Measurements from ENCODE around the gene ASZ1. TPM values are rescaled to one million over a fixed set of nuclear protein-coding genes. Genes with fewer than 3 reads are reported as not detected.
"Not testable (repeated sequence)": the region's sequence is repeated elsewhere in the genome, so short reads cannot be mapped to it uniquely, and the experiment has no call there.

ASZ1 gene, protein sequence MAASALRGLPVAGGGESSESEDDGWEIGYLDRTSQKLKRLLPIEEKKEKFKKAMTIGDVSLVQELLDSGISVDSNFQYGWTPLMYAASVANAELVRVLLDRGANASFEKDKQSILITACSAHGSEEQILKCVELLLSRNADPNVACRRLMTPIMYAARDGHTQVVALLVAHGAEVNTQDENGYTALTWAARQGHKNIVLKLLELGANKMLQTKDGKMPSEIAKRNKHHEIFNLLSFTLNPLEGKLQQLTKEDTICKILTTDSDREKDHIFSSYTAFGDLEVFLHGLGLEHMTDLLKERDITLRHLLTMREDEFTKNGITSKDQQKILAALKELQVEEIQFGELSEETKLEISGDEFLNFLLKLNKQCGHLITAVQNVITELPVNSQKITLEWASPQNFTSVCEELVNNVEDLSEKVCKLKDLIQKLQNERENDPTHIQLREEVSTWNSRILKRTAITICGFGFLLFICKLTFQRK
- not detected for total RNA-seq

- Mint-ChIP-seq H3K36me3 (no peaks in the 10 kb centered on the region), H3K9me3 (peaks cover 4 to 10% of the 10 kb centered on the region in 2 donors), H3K27ac (no peak within 1 kb of the TSS)
- DNase-seq (ENCODE audit: low spot score in 2 of 2) = no peak
- no peak for ATAC-seq
These were observed at the start of gene ASZ1 for GRCh38 chr7:117427258-117427701. ASZ1 (minus strand) TSS chr7:117427493; CDS start chr7:117427460, 33 bp downstream.

DNA sequence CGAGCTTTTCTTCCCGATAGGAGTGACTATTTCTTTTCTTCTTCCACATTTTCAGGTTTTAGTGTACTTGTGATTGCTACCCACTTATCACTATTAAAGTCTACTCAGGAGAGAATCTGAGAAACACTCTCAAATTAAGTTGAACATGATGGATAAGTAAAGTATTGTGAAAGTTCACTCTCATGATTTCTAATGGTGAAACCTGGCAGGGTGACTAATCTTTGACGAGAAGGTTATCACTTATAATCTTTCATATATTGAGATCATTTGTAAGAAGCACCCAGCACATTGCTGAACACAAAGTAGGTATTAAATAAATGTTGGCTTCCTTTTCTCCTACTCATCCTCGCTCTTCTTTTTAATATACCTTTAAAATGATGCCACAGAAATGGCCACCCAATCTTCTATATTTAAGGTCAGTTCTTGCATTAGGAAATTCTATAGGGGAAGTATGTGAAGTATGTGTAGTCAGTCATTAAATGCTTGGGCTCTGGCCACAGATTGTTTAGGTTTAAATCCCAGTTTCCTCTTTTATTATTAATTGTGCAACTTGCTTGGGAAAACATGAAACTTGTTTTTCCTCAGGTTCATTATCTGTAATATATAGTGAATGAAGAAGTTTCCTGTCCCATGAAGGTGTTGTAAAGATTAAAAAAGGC, 49.4 kb upstream of the ASZ1 start:
- H3K36me3 Mint-ChIP-seq = no peaks in the 10 kb centered on the region
- H3K9me3 Mint-ChIP-seq = no peaks in the 10 kb centered on the region
- ATAC-seq (no peak), DNase-seq (ENCODE audit: low spot score in 2 of 2) (no peak)
- H3K27ac Mint-ChIP-seq = no peak overlapping the region

GRCh38 chr7:117472335-117472734, 45.0 kb upstream of the ASZ1 start:
- Mint-ChIP-seq H3K27ac (no peak overlapping the region), H3K36me3 (no peaks in the 10 kb centered on the region), H3K9me3 (no peaks in the 10 kb centered on the region)
- DNase-seq (ENCODE audit: low spot score in 2 of 2) (no peak), ATAC-seq (no peak)

GRCh38 chr7:117470777-117471176, 43.5 kb upstream of the ASZ1 start:
- no peaks in the 10 kb centered on the region for H3K36me3 Mint-ChIP-seq
- no peak for DNase-seq (ENCODE audit: low spot score in 2 of 2)
- H3K9me3 Mint-ChIP-seq = no peaks in the 10 kb centered on the region
- ATAC-seq = no peak
- H3K27ac Mint-ChIP-seq = no peak overlapping the region

GRCh38 chr7:117468174-117468573, 40.9 kb upstream of the ASZ1 start:
- no peak for DNase-seq (ENCODE audit: low spot score in 2 of 2)
- Mint-ChIP-seq H3K36me3 (no peaks in the 10 kb centered on the region), H3K9me3 (no peaks in the 10 kb centered on the region), H3K27ac (no peak overlapping the region)
- ATAC-seq = no peak

GRCh38 chr7:117460815-117461214, 33.5 kb upstream of the ASZ1 start:
- ATAC-seq; H3K9me3 Mint-ChIP-seq; H3K36me3 Mint-ChIP-seq; H3K27ac Mint-ChIP-seq; DNase-seq (ENCODE audit: low spot score in 2 of 2): not testable (repeated sequence)

GRCh38 chr7:117459735-117460134, 32.4 kb upstream of the ASZ1 start:
- Mint-ChIP-seq H3K9me3 (peaks cover 4% of the 10 kb centered on the region in 2 donors), H3K27ac (no peak overlapping the region), H3K36me3 (no peaks in the 10 kb centered on the region)
- no peak for DNase-seq (ENCODE audit: low spot score in 2 of 2)
- no peak for ATAC-seq

- ATAC-seq (no peak), DNase-seq (ENCODE audit: low spot score in 2 of 2) (no peak)
- no peak overlapping the region for H3K27ac Mint-ChIP-seq
- H3K9me3 Mint-ChIP-seq = peaks cover 4% of the 10 kb centered on the region in 2 donors
- H3K36me3 Mint-ChIP-seq = no peaks in the 10 kb centered on the region
These were observed 31.8 kb upstream of the ASZ1 start for GRCh38 chr7:117458977-117459583.

DNA sequence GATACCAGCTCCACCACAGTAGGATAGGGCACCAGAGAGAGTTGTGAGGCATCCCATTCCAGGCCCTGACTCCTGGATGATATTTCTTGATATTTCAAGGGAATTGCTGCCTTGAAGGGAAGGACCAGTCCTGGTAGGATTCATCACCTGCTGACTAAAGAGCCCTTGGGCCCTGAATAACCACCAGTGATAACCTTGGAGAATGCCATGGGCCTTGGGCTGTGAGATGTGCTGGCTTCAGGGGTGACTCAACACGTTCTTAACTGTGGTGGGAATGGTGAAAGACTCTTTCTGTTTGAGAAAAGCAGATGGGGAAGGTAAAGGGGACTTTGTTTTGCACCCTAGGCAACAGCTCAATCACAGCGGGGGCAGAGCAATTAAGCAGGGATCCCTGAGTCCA, 21.4 kb upstream of the ASZ1 start:
- peaks cover 13 to 17% of the 10 kb centered on the region in 2 donors for H3K9me3 Mint-ChIP-seq
- no peak overlapping the region for H3K27ac Mint-ChIP-seq
- peaks cover 0 to 7% of the 10 kb centered on the region in 2 donors for H3K36me3 Mint-ChIP-seq
- DNase-seq (ENCODE audit: low spot score in 2 of 2) (no peak), ATAC-seq (no peak)

- H3K36me3 Mint-ChIP-seq = peaks cover 0 to 7% of the 10 kb centered on the region in 2 donors
- ATAC-seq = no peak
- peaks cover 15 to 21% of the 10 kb centered on the region in 2 donors for H3K9me3 Mint-ChIP-seq
- H3K27ac Mint-ChIP-seq = no peak overlapping the region
- no peak for DNase-seq (ENCODE audit: low spot score in 2 of 2)
These were observed 19.0 kb upstream of the ASZ1 start for GRCh38 chr7:117446220-117446815.

- DNase-seq (ENCODE audit: low spot score in 2 of 2) (no peak), ATAC-seq (no peak)
- H3K9me3 Mint-ChIP-seq = peaks cover 17 to 20% of the 10 kb centered on the region in 2 donors
- H3K36me3 Mint-ChIP-seq = peaks cover 0 to 12% of the 10 kb centered on the region in 2 donors
- no peak overlapping the region for H3K27ac Mint-ChIP-seq
These were observed 17.9 kb upstream of the ASZ1 start for GRCh38 chr7:117445206-117445605.

DNA sequence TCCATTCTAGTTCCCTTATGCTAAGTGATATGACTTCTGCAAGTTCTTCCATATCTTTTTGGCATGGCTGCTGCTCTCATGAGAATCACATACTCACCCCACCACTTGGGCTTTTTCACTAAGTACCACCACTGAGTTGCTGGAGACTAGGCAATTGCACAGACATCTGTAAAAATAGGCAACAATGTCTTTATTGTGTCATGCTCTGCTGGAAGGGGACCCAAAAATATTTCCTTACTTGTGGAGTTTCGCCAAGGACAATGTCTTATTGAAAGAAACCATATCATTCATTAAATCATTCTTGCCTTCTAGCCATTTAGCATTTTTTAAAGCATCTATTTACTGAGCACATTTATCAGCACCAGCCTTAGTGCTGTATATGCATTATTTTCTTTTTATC, 17.4 kb upstream of the ASZ1 start:
- no peak for DNase-seq (ENCODE audit: low spot score in 2 of 2)
- peaks cover 0 to 9% of the 10 kb centered on the region in 2 donors for H3K36me3 Mint-ChIP-seq
- H3K27ac Mint-ChIP-seq = no peak overlapping the region
- no peak for ATAC-seq
- H3K9me3 Mint-ChIP-seq = peaks cover 12 to 14% of the 10 kb centered on the region in 2 donors

DNA sequence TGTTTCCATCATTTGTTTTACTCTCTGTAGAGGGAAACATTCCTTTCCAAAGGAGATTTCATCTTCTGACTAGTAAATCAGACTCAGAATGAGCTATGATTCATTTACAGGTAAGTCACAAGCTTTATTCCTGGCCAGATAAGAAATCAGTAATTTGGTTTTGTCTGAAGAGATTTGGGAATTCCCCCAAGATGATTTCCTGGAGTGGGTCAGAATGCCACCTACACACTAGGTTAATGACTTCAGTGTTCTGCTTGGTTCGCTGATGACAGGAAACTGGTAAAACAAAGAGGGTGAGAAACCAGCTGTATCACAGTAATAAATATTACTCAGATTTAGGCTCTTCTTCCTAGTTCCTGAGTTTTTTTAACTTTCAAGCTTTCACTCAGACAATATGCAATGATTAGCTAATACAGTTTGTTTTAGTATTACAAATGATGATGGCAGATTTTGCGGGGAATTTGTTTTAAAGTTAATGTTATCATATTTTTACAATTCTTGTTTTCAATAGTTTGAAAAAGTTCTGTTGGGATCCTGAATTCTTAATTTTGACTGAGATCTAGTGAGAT, 8.3 kb upstream of the ASZ1 start:
- Mint-ChIP-seq H3K36me3 (no peaks in the 10 kb centered on the region), H3K27ac (no peak overlapping the region), H3K9me3 (peaks cover 0 to 11% of the 10 kb centered on the region in 2 donors)
- peak; percentile 79 to 89 for ATAC-seq
- no peak for DNase-seq (ENCODE audit: low spot score in 2 of 2)

- Mint-ChIP-seq H3K36me3 (no peaks in the 10 kb centered on the region), H3K27ac (no peak overlapping the region), H3K9me3 (peaks cover 3% of the 10 kb centered on the region in 2 donors)
- ATAC-seq (peak in 1 of 2 donors; percentile 67), DNase-seq (ENCODE audit: low spot score in 2 of 2) (no peak)
These were observed 3.0 kb downstream of the ASZ1 start for GRCh38 chr7:117424090-117424829.

DNA sequence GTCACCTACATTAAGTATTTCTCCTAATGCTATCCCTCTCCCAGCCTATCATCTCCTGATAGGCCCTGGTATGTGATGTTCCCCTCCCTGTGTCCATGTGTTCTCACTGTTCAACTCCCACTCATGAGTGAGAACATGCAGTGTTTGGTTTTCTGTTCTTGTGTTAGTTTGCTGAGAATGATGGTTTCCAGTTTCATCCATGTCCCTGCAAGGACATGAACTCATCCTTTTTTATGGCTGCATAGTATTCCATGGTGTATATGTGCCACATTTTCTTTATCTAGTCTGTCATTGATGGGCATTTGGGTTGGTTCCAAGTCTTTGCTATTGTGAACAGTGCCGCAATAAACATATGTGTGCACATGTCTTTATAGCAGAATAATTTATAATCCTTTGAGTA, 12.7 kb downstream of the ASZ1 start:
- H3K36me3 Mint-ChIP-seq; DNase-seq (ENCODE audit: low spot score in 2 of 2); ATAC-seq; H3K27ac Mint-ChIP-seq: not testable (repeated sequence)
- peaks cover 0 to 12% of the 10 kb centered on the region in 2 donors for H3K9me3 Mint-ChIP-seq
